Activated CD8-positive, alpha-beta memory T cell treated with anti-CD3 and anti-CD28 coated beads for 24 hours (primary cell): ENCODE measurements around the gene FEN1.

Experiments
- DNase-seq: peaks from one replicate; pipeline ENCODE4 v3.0.0-alpha.2; 2020

The FEN1 gene

GRCh38 chr11:61846362-61847020, 53.8 kb downstream of the FEN1 start:
- no peak for DNase-seq
